Activated naive CD4-positive, alpha-beta T cell treated with anti-CD3 and anti-CD28 coated beads, Interleukin-2, amount 10 ng/mL, durations not matched to agents 7 days and 5 days (primary cell): ENCODE data around the gene USP36.
A peak's percentile ranks its signal among the peaks of the same experiment; 100 is the strongest.

ENCODE experiments used
- CTCF ChIA-PET: fragments of 350-600 bp; sonication (Branson Sonifier 250); formaldehyde crosslinking; loops from one replicate; lab custom pipeline; 2021; ENCODE audit warnings: antibody characterized with exemption; lab: Charles Lee
- DNase-seq: peaks from one replicate; pipeline ENCODE4 v3.0.0-alpha.2; 2020
- H3K27ac Mint-ChIP-seq: one replicate; pipeline ENCODE4 v1.8.0; 2021; ENCODE audit warnings: mild to moderate bottlenecking, moderate library complexity, mixed read lengths
- H3K27me3 Mint-ChIP-seq: one replicate; pipeline ENCODE4 v1.8.0; 2021; ENCODE audit warnings: mild to moderate bottlenecking, mixed read lengths
- H3K36me3 Mint-ChIP-seq: one replicate; pipeline ENCODE4 v1.8.0; 2021; ENCODE audit warnings: mixed read lengths
- H3K4me1 Mint-ChIP-seq: one replicate; pipeline ENCODE4 v1.8.0; 2021; ENCODE audit warnings: mixed read lengths
- H3K4me3 Mint-ChIP-seq: one replicate; pipeline ENCODE4 v1.8.0; 2021; ENCODE audit warnings: mild to moderate bottlenecking, moderate library complexity, mixed read lengths
- H3K9me3 Mint-ChIP-seq: one replicate; pipeline ENCODE4 v1.8.0; 2021; ENCODE audit warnings: mixed read lengths

Gene USP36

GRCh38 chr17:78823282-78824046, 17.1 kb downstream of the USP36 start:
- Mint-ChIP-seq H3K4me1 (peaks cover 57% of the 10 kb centered on the region), H3K4me3 (no peak overlapping the region), H3K27ac (peak overlapping the region; percentile 81), H3K27me3 (no peaks in the 10 kb centered on the region), H3K9me3 (no peaks in the 10 kb centered on the region), H3K36me3 (peaks cover 83% of the 10 kb centered on the region)
- CTCF ChIA-PET, result interaction anchor here (0.6 kb wide), 1 partner anchor 112 kb away, joined by 3 read pairs; no protein-coding TSS in a partner anchor
- peak; percentile 5 for DNase-seq

- Mint-ChIP-seq H3K4me3 (no peak overlapping the region), H3K27ac (peak overlapping the region; percentile 81), H3K27me3 (no peaks in the 10 kb centered on the region), H3K9me3 (no peaks in the 10 kb centered on the region), H3K4me1 (peaks cover 65% of the 10 kb centered on the region), H3K36me3 (peaks cover 78% of the 10 kb centered on the region)
- DNase-seq, result peak; percentile 1
- CTCF ChIA-PET, result interaction anchor here (0.6 to 0.7 kb wide), 2 partner anchors 111 to 116 kb away, joined by 3 read pairs; no protein-coding TSS in a partner anchor
Measured at GRCh38 chr17:78822552-78822951, 18.1 kb downstream of the USP36 start.

- Mint-ChIP-seq H3K27ac (peak overlapping the region; percentile 64), H3K4me3 (no peak overlapping the region), H3K9me3 (no peaks in the 10 kb centered on the region), H3K27me3 (no peaks in the 10 kb centered on the region), H3K36me3 (peaks cover 78% of the 10 kb centered on the region), H3K4me1 (peaks cover 71% of the 10 kb centered on the region)
- peak; percentile 13 for DNase-seq
- CTCF ChIA-PET, result interaction anchor here (0.7 kb wide), 1 partner anchor 116 kb away, joined by 3 read pairs; no protein-coding TSS in a partner anchor
Measured at GRCh38 chr17:78821961-78822360, 18.7 kb downstream of the USP36 start.

GRCh38 chr17:78820841-78821240, 19.8 kb downstream of the USP36 start:
- Mint-ChIP-seq H3K27ac (peak overlapping the region; percentile 95), H3K27me3 (no peaks in the 10 kb centered on the region), H3K4me3 (no peak overlapping the region), H3K9me3 (no peaks in the 10 kb centered on the region), H3K4me1 (peaks cover 77% of the 10 kb centered on the region), H3K36me3 (peaks cover 75% of the 10 kb centered on the region)
- DNase-seq, result peak; percentile 8
- CTCF ChIA-PET, result no interaction called here

- peaks cover 73% of the 10 kb centered on the region for H3K4me1 Mint-ChIP-seq
- H3K36me3 Mint-ChIP-seq, result peaks cover 74% of the 10 kb centered on the region
- peak; percentile 18 for DNase-seq
- H3K4me3 Mint-ChIP-seq, result peak overlapping the region; percentile 1
- H3K27ac Mint-ChIP-seq, result peak overlapping the region; percentile 95
- H3K27me3 Mint-ChIP-seq, result no peaks in the 10 kb centered on the region
- CTCF ChIA-PET, result interaction anchor here (0.6 to 1.5 kb wide), 5 partner anchors 9 to 152 kb away, joined by 3 to 4 read pairs (median 3); no protein-coding TSS in a partner anchor
- no peaks in the 10 kb centered on the region for H3K9me3 Mint-ChIP-seq
Measured at GRCh38 chr17:78819806-78820792, 20.5 kb downstream of the USP36 start.

GRCh38 chr17:78819402-78819801, 21.2 kb downstream of the USP36 start:
- peaks cover 70% of the 10 kb centered on the region for H3K36me3 Mint-ChIP-seq

GRCh38 chr17:78818932-78819331, 21.7 kb downstream of the USP36 start:
- peak; percentile 76 for DNase-seq
- Mint-ChIP-seq H3K27me3 (no peaks in the 10 kb centered on the region), H3K36me3 (peaks cover 70% of the 10 kb centered on the region), H3K9me3 (no peaks in the 10 kb centered on the region), H3K4me3 (peak overlapping the region; percentile 64), H3K27ac (peak overlapping the region; percentile 95), H3K4me1 (peaks cover 65% of the 10 kb centered on the region)
- CTCF ChIA-PET, result interaction anchor here (0.6 to 1.5 kb wide), 7 partner anchors 10 to 153 kb away, joined by 3 to 4 read pairs (median 3); no protein-coding TSS in a partner anchor

More at GRCh38 chr17:78819402-78819801, 21.2 kb downstream of the USP36 start:
- DNase-seq, result peak; percentile 41
- Mint-ChIP-seq H3K27me3 (no peaks in the 10 kb centered on the region), H3K27ac (peak overlapping the region; percentile 95), H3K4me3 (peak overlapping the region; percentile 64), H3K4me1 (peaks cover 68% of the 10 kb centered on the region), H3K9me3 (no peaks in the 10 kb centered on the region)
- CTCF ChIA-PET, result interaction anchor here (0.6 to 1.5 kb wide), 6 partner anchors 10 to 152 kb away, joined by 3 to 4 read pairs (median 3); no protein-coding TSS in a partner anchor

GRCh38 chr17:78818152-78818846, 22.3 kb downstream of the USP36 start:
- no peaks in the 10 kb centered on the region for H3K27me3 Mint-ChIP-seq
- H3K4me3 Mint-ChIP-seq, result peak overlapping the region; percentile 64
- CTCF ChIA-PET, result interaction anchor here (0.6 to 1.5 kb wide), 6 partner anchors 11 to 154 kb away, joined by 3 to 4 read pairs (median 3); no protein-coding TSS in a partner anchor
- peak overlapping the region; percentile 95 for H3K27ac Mint-ChIP-seq
- peak; percentile 4 for DNase-seq
- H3K9me3 Mint-ChIP-seq, result no peaks in the 10 kb centered on the region
- peaks cover 70% of the 10 kb centered on the region for H3K36me3 Mint-ChIP-seq
- peaks cover 64% of the 10 kb centered on the region for H3K4me1 Mint-ChIP-seq

- H3K36me3 Mint-ChIP-seq, result peaks cover 68% of the 10 kb centered on the region
- H3K9me3 Mint-ChIP-seq, result no peaks in the 10 kb centered on the region
- H3K27me3 Mint-ChIP-seq, result no peaks in the 10 kb centered on the region
- peak overlapping the region; percentile 8 for H3K4me3 Mint-ChIP-seq
- peak; percentile 73 for DNase-seq
- peak overlapping the region; percentile 95 for H3K27ac Mint-ChIP-seq
- peaks cover 56% of the 10 kb centered on the region for H3K4me1 Mint-ChIP-seq
- CTCF ChIA-PET, result no interaction called here
Measured at GRCh38 chr17:78817123-78817522, 23.5 kb downstream of the USP36 start.

- Mint-ChIP-seq H3K27ac (peak overlapping the region; percentile 76), H3K36me3 (peaks cover 68% of the 10 kb centered on the region), H3K4me3 (no peak overlapping the region), H3K27me3 (no peaks in the 10 kb centered on the region), H3K4me1 (peaks cover 46% of the 10 kb centered on the region), H3K9me3 (no peaks in the 10 kb centered on the region)
- CTCF ChIA-PET, result no interaction called here
- DNase-seq, result no peak
Measured at GRCh38 chr17:78815696-78816095, 24.9 kb downstream of the USP36 start.

GRCh38 chr17:78812855-78813254, 27.8 kb downstream of the USP36 start:
- H3K36me3 Mint-ChIP-seq, result peaks cover 68% of the 10 kb centered on the region
- no peaks in the 10 kb centered on the region for H3K9me3 Mint-ChIP-seq
- H3K27ac Mint-ChIP-seq, result no peak overlapping the region
- no peaks in the 10 kb centered on the region for H3K27me3 Mint-ChIP-seq
- DNase-seq, result no peak
- H3K4me1 Mint-ChIP-seq, result peaks cover 20% of the 10 kb centered on the region
- H3K4me3 Mint-ChIP-seq, result no peak overlapping the region
- CTCF ChIA-PET, result no interaction called here

GRCh38 chr17:78808163-78808562, 32.5 kb downstream of the USP36 start:
- H3K27ac Mint-ChIP-seq, result no peak overlapping the region
- no peaks in the 10 kb centered on the region for H3K27me3 Mint-ChIP-seq
- H3K36me3 Mint-ChIP-seq, result peaks cover 74% of the 10 kb centered on the region
- no peak for DNase-seq
- H3K4me1 Mint-ChIP-seq, result peaks cover 40% of the 10 kb centered on the region
- H3K9me3 Mint-ChIP-seq, result no peaks in the 10 kb centered on the region
- no peak overlapping the region for H3K4me3 Mint-ChIP-seq
- CTCF ChIA-PET, result interaction anchor here (0.6 to 0.9 kb wide), 2 partner anchors 9 to 18 kb away, joined by 3 to 4 read pairs; no protein-coding TSS in a partner anchor

- CTCF ChIA-PET, result no interaction called here
- H3K27me3 Mint-ChIP-seq, result no peaks in the 10 kb centered on the region
- no peaks in the 10 kb centered on the region for H3K9me3 Mint-ChIP-seq
- no peak overlapping the region for H3K4me3 Mint-ChIP-seq
- H3K27ac Mint-ChIP-seq, result peak overlapping the region; percentile 75
- peaks cover 72% of the 10 kb centered on the region for H3K36me3 Mint-ChIP-seq
- peaks cover 52% of the 10 kb centered on the region for H3K4me1 Mint-ChIP-seq
- peak; percentile 52 for DNase-seq
Measured at GRCh38 chr17:78806451-78806850, 34.2 kb downstream of the USP36 start.
